IMR-90 (cell line): ENCODE results near the gene KCNK5.

ENCODE experiments used
- BHLHE40 ChIP-seq: fragments of 150-350 bp; IDR thresholded peaks from 2 replicates; pipeline ENCODE4 v1.6.1; 2016; ENCODE audit warnings: mild to moderate bottlenecking, low read depth, low read length
- CEBPB ChIP-seq: IDR thresholded peaks from 2 replicates; pipeline ENCODE4 v1.6.1; 2012; ENCODE audit warnings: low read depth, low read length, improper control_type of control experiment
- CHD1 ChIP-seq: IDR thresholded peaks from 2 replicates; pipeline ENCODE4 v1.6.1; 2012; ENCODE audit warnings: low read depth, low read length, improper control_type of control experiment
- CTCF ChIP-seq: conservative IDR thresholded peaks from 2 replicates; pipeline ENCODE4 v1.5.1; 2012; ENCODE audit warnings: mild to moderate bottlenecking, low read depth, low read length, improper control_type of control experiment
- ELK1 ChIP-seq: fragments of 150-350 bp; IDR thresholded peaks from 2 replicates; pipeline ENCODE4 v1.6.1; 2016; ENCODE audit warnings: low read depth, mild to moderate bottlenecking, low read length, moderate library complexity, borderline replicate concordance
- MAZ ChIP-seq: IDR thresholded peaks from 2 replicates; pipeline ENCODE4 v1.6.1; 2012; ENCODE audit warnings: low read depth, mild to moderate bottlenecking, low read length, improper control_type of control experiment, moderate library complexity, borderline replicate concordance
- MXI1 ChIP-seq: IDR thresholded peaks from 2 replicates; pipeline ENCODE4 v1.6.1; 2012; ENCODE audit warnings: low read depth, mild to moderate bottlenecking, low read length, moderate library complexity, borderline replicate concordance
- NFE2L2 ChIP-seq: fragments of 150-350 bp; IDR thresholded peaks from 2 replicates; pipeline ENCODE4 v1.6.1; 2016; ENCODE audit warnings: low read depth, mild to moderate bottlenecking, low read length
- POLR2A ChIP-seq: IDR thresholded peaks from 2 replicates; pipeline ENCODE4 v1.6.1; 2012; ENCODE audit warnings: mild to moderate bottlenecking, low read depth, low read length
- RAD21 ChIP-seq: IDR thresholded peaks from 2 replicates; pipeline ENCODE4 v1.6.1; 2012; ENCODE audit warnings: low read length, improper control_type of control experiment
- RFX5 ChIP-seq: IDR thresholded peaks from 2 replicates; pipeline ENCODE4 v1.8.0; 2012; ENCODE audit warnings: low read depth, mild to moderate bottlenecking, low read length, moderate library complexity
- SMC3 ChIP-seq: fragments of 150-350 bp; IDR thresholded peaks from 2 replicates; pipeline ENCODE4 v1.6.1; 2016; ENCODE audit warnings: low read depth, mild to moderate bottlenecking, antibody characterized with exemption, low read length, moderate library complexity
- USF2 ChIP-seq: fragments of 150-350 bp; IDR thresholded peaks from 2 replicates; pipeline ENCODE4 v1.6.1; 2017; ENCODE audit warnings: mild to moderate bottlenecking, antibody characterized with exemption, low read length, low read depth

GRCh38 chr6:39204646-39205244 is 24.5 kb downstream of the KCNK5 start:
- TF ChIP-seq POLR2A: no peak
- TF ChIP-seq CEBPB: no peak
- TF ChIP-seq CTCF: no peak
- TF ChIP-seq RAD21: no peak
- no peak for TF ChIP-seq MXI1
- no peak for TF ChIP-seq MAZ
- no peak for TF ChIP-seq NFE2L2
- no peak for TF ChIP-seq RFX5
- no peak for TF ChIP-seq USF2
- TF ChIP-seq CHD1: no peak
- TF ChIP-seq ELK1: no peak
- TF ChIP-seq SMC3: no peak
- TF ChIP-seq BHLHE40: no peak
